ENCODE measurements around the gene POFUT1.
"Not testable (repeated sequence)": the region's sequence is repeated elsewhere in the genome, so short reads cannot be mapped to it uniquely, and the experiment has no call there.

POFUT1 gene

GRCh38 chr20:32189691-32190615 lies 17.7 kb upstream of the POFUT1 start:
- DNase-seq: no peak

DNA sequence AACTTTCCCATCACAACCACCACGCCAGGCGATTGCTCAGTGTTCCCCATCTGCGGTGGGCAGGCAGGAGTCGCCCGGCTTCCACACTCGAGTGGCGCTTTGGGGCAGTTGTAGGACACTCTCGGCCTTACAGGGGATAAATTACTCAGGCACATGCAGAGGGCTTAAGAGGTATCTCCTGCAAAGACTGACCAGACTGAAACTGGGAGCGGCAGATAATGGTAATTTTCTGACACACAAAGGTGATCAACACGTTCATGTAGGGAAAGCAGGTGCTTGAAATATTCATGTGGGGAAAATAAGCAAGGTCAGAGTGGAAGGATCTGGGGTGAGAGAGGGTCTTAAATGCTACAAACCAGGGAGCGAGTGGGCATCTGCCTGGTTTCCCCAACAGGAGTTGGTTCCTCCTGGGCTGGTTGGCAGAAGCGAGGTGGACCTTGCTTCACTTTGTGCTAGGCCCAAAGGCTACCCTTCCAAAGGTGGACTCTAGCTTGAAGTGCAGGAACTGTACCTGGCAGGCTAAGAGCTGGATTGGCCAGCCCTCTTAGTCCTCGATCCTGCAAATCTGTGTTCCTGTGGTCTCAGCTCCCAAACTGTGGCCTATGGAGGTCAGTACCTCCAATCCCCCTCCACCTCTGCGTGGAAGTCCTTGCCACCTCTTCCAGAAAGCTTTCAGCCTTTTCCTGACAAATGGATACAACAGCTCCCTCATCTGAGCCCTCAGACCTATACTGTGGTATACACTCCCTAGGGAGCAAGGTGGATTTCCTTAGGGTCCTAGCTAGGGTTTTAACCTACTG lies 16.9 kb upstream of the POFUT1 start:
- DNase-seq: no peak

- DNase-seq: no peak
Measured at GRCh38 chr20:32191422-32191821, 16.3 kb upstream of the POFUT1 start.

DNA sequence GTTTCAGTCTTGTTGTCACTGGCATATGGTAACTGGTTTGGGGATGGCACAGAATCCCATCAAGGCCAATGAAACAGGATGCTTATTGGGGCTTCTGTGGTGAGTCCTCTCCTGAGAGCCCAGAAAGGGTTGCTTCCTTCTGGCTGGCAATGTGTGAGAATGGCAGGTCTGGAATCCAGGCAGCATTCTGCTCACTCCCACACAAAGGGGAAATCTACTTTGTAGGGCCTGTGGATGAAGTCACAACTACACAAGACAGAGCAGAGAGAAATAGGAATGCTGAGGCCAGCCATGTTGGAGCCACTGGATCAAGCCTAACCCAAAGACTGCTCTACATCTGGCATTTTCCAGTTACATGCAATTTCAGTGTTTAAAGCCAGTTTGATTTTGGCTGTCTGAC lies 15.8 kb upstream of the POFUT1 start:
- DNase-seq: no peak

DNA sequence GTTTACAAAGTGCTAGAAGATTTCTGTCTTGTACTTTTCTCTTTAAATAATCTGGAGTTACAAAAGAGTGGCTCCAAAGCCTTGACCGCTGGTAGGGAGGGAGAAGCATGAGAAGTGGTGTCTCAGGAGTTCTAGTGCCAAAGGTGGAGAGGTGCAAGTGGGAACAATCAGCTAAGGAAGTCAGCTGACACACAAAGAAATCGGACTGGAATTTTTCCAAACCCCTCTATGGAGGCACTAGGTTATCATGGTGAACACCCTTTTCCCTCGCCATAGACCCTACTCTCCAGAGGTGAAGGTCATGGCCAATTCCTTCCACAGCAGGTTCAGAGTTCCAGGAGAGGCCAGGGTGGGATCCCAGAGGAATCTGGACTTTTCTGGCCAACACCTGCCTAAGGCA lies 15.0 kb upstream of the POFUT1 start:
- no peak for DNase-seq

DNA sequence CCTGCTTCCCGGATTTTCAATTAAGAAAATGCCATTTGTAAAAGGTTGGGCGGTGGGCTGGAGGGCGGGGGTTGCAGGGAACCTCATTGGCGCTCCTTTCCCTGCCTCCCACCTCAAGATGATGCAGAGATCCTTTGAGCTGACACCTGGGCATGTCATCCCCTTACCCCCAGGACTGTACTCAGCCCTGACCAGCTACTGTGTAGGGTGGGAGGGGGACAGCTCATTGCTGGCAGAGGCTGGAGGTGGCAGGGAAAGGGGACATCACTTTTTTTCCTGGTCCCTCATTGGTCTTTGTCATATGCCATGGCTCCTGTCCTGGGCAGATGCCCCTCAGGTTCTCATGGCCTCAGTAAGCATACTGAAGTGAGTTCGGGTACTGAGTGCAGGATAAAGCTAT lies 14.3 kb upstream of the POFUT1 start:
- not testable (repeated sequence) for DNase-seq

DNA sequence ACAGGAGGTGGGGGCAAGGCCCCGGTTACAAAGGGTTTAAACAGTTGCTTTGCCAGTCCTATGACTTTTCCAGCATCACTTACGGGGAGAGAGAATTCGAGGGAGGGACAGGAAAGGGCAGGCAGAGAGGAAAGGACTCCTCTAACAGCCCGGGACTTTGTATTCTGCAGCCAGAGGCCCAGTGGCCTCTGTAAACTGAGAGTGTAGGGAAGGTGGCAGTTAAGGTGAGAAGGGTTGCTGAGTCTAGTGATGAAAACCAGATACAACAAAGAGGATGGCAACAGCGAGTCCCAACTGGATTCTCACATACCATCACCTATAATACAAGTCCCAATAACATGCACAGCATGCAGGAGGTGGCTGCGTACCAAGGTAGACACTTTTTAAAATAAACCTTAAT lies 13.7 kb upstream of the POFUT1 start:
- no peak for DNase-seq

GRCh38 chr20:32195581-32195980 lies 12.1 kb upstream of the POFUT1 start:
- DNase-seq: no peak

- DNase-seq: not testable (repeated sequence)
Measured at GRCh38 chr20:32196613-32197012, 11.1 kb upstream of the POFUT1 start.

DNA sequence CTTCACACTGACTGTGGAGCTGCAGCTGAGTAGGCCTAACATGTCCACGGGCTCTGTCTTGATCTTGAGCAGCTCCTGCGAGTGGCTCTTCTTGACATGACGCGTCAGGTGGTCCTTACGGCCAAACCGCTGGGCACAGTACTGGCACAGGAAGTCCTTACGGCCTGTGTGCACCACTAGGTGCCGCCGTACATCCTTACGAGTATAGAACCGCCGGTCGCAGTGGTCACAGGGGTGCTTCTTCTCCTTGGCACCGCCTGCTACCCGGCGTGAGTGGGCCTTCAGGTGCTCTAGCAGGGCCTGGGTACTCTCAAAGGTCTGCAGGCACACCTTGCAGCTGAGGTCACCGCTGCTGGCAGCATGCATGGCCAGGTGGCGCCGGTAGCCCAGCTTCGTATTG lies 10.5 kb upstream of the POFUT1 start:
- not testable (repeated sequence) for DNase-seq

DNA sequence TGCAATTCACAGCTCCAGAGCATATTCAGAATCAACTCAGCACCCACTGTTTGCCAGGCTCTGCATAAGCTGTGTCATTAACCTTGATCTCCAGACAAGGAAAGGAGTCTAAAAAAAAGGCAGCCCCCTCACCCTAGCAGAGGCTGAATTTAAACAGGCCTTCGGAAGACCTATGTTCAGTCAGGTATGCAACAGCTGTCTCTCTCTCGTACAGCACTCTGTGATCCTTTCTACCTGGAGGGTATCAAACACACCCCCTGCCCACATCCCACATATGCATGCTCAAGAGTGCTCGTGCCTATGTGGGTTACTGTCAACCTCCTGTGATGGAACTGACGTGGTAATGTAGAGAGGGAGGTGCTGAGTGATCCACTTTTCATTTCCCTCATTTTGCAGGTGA lies 8.7 kb upstream of the POFUT1 start:
- DNase-seq: no peak

DNA sequence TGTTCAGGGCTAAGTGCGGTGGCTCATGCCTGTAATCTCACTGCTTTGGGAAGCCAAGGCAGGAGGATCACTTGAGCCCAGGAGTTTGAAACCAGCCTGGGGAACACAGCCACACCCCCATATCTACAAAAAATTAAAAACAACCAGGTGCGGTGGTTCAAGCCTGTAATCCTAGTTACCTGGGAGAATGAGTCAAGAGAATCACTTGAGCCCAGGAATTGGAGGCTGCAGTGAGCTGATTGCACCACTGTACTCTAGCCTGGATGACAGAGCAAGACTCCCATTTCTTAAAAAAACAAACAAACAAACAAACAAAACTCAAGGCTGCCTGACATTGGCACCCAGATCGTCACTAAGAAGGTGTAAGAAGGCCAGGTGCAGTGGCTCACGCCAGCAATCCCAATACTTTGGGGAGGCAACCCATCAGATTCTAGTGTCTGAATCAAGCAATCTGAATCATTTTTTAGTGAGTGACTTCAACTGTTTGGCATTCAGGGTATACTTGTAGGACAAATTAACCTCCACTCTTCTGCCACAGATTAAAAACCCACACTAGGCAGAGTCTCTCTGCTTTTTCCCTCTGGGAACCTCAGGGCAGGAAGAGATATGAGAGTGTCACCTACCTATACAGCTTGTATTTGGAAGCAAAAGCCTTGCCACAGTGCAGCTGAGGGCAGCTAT lies 6.2 kb upstream of the POFUT1 start:
- no peak for DNase-seq

DNA sequence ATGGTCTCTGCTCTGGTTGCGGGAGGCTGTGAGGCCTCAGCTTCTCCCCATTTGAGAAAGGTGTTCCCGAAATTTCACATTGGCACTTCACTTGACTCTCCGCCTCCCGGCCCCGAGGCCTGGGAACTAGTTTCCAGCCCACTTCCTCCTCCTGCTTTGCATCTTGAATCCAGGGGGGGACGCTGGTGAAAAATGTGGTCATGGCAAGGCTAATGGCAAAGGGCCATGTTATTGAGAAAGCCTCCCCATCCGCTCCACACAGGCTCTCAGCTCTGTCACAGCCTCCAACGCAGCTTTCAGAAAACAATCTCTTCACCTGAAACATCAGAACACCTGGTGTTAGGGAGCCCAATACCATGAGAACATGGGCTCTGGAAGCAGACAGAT lies 5.7 kb upstream of the POFUT1 start:
- no peak for DNase-seq

GRCh38 chr20:32203356-32204204 lies 4.1 kb upstream of the POFUT1 start:
- no peak for DNase-seq

DNA sequence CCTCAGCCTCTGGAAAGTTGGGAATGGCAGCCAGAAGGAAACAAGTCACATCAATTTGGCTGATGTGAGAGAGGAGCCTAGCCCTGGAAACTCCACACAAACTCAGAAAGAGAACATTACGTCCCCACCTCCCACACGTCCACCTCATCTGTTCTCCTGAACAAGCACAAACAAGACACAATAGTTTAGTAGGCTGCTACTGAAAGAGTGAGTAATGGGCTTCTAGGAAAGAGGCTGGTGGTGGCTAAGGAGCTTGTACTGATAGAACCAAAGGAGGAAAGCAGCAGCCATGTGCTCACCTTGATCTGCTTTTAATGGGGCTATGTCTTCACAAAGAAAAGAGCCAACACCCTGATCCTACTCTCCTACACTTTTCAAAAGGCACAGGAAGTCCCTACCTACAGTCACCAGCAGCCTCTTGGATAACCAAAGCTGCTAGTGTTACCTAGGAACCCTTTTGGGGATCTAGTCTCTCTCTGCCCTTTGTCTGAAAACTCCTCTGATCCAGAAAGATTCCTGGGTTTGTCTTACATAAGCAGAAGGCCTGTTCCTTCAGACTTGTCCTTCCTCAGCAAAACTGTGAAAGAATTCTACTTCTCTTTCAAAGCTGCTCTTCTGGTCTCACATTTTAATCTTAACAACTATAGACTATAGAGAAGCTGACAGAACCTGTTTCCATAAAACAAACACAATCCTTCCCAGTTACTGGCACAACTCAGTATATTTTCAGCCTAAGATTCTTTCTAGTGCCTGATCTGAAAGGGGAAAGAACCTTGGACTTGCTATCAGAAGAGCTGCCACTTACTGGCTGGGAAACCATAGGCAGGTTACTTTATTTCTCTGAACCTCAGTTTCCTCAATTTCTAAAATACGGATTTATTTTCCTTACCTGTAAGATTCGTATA lies 3.2 kb upstream of the POFUT1 start:
- no peak for DNase-seq

GRCh38 chr20:32205110-32205842 lies 2.4 kb upstream of the POFUT1 start:
- no peak for DNase-seq

GRCh38 chr20:32205843-32206759 lies 1.6 kb upstream of the POFUT1 start:
- no peak for DNase-seq

DNA sequence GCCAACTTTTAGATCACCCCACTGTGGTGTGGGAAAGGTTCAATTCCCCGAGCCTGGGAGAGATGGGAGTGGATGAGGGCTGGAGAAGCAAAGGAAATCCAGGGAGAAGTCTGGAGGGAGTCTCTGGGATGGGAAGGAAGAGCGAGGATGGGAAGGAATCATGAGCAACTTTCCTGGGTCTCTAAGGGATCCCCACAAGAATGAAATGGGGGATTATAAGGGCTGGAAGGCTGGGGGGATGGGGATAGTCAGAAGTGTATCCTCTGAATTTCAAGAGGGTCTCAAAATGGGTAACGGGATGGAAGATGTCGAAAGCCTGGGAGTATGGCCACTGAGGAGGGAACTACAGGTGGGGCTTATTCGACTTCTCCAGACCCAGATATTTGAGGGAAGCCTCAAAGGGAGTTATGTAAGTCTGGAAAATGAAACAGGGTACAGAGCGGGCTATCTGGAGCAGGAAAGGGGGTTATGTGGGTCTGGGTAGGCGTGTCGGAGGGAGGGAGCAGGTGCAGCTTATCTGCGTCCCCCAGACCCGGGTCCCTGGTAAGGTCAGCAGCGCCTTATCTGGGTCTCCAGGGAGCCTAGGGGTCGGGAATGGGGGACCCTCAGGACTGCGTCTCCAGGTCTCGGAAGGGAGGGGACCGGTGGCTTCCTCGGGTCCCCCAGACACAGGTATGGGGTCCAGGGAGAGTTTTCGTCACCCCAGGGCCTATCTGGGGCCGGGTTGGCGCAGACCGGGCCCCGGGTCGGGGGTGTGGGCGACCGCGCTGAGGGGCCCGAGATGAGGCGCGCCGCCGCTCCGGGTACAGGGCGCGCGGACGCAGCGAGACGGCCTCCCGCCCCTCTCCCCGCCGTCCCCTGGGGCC lies 687 bp upstream of the POFUT1 start:
- DNase-seq: no peak

Measured in GDM1 (cell line).